ENCODE measurements around the gene DNAJC24.

The DNAJC24 gene

DNA sequence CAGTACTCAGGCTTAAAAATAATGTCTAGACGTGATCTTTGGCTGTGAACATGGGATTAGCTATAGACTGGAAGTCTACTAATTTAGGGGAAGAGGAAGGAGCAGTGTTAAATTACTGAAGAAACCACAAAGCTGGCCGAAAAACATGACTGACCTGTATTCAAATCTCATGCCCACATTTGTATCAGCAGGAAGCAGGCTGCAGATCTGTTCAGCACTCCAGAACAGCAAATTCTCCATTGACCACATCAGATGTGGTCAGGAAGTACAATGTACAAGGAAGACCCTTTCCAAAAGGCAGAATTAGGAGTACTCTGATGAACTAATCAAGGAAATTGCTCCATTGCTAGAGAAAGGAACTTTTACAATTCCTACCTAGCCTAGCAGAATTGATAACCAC is 31.9 kb upstream of the DNAJC24 start:
- TF ChIP-seq, protein P1, sequence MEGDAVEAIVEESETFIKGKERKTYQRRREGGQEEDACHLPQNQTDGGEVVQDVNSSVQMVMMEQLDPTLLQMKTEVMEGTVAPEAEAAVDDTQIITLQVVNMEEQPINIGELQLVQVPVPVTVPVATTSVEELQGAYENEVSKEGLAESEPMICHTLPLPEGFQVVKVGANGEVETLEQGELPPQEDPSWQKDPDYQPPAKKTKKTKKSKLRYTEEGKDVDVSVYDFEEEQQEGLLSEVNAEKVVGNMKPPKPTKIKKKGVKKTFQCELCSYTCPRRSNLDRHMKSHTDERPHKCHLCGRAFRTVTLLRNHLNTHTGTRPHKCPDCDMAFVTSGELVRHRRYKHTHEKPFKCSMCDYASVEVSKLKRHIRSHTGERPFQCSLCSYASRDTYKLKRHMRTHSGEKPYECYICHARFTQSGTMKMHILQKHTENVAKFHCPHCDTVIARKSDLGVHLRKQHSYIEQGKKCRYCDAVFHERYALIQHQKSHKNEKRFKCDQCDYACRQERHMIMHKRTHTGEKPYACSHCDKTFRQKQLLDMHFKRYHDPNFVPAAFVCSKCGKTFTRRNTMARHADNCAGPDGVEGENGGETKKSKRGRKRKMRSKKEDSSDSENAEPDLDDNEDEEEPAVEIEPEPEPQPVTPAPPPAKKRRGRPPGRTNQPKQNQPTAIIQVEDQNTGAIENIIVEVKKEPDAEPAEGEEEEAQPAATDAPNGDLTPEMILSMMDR (IDR thresholded peaks at IDR 0.05; ENCODE audit: borderline replicate concordance, extremely low read depth, low read length, poor library complexity, severe bottlenecking): no peak
- no peak for TF ChIP-seq EZH2 (IDR thresholded peaks at IDR 0.05; ENCODE audit: borderline replicate concordance, low read depth, low read length, severe bottlenecking)
- ATAC-seq (ENCODE audit: insufficient read depth, low read depth) (no peak), DNase-seq (no peak)
- Histone ChIP-seq H3K79me2 (ENCODE audit: insufficient read depth, low read length) (no peaks in the 10 kb centered on the region), H3K9ac (ENCODE audit: low read depth, low read length) (no peak overlapping the region), H3K27me3 (ENCODE audit: insufficient read depth, low read length, poor library complexity) (peaks cover 3% of the 10 kb centered on the region), H3K4me3 (ENCODE audit: low read depth in 1 of 2, low read length in 2 of 2) (no peak overlapping the region), H3K27ac (ENCODE audit: low read length) (no peak overlapping the region), H2AFZ (ENCODE audit: low read depth, low read length) (no peak overlapping the region), H4K20me1 (ENCODE audit: insufficient read depth, low read length) (no peaks in the 10 kb centered on the region), H3K4me1 (ENCODE audit: insufficient read depth, low read length) (no peaks in the 10 kb centered on the region), H3K9me3 (ENCODE audit: insufficient read depth, low read length, severe bottlenecking) (peaks cover 2% of the 10 kb centered on the region), H3K4me2 (ENCODE audit: insufficient read depth, low read length) (no peak overlapping the region), H3K36me3 (ENCODE audit: insufficient read depth, low read length) (no peaks in the 10 kb centered on the region)

DNA sequence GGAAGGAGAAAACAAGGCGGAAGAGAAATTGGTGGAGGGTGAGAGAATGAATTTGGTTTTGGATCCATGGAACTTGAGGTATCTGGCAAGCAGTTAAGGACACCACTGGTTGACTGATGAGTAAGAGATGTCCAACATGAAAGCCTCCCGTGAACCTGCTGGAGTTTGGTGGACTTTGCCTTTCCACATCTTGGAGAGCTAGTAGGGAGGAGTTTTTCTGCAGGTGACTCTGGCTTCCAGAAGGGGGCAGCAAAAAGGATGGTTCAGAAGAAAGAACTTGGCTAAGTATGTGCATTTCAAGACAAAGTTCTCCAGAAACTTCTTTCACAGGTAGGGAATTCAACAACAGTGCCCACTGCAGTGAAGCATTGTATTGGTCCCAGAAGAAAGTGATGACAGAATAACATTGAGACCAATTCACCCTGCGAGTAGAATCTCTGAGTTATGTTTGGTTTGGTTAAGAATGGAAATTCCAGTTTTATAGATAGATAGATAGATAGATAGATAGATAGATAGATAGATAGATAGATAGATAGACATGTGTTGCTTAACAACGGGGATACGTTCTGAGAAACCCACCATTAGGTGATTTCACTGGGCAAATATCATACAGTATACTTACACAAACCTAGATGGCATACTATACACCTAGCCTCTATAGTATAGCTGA is 28.6 kb upstream of the DNAJC24 start:
- H3K4me3 ChIP-seq (ENCODE audit: low read depth in 1 of 2, low read length in 2 of 2): no peak overlapping the region
- H3K4me1 ChIP-seq (ENCODE audit: insufficient read depth, low read length): no peaks in the 10 kb centered on the region
- no peak overlapping the region for H2AFZ ChIP-seq (ENCODE audit: low read depth, low read length)
- TF ChIP-seq EZH2 (IDR thresholded peaks at IDR 0.05; ENCODE audit: borderline replicate concordance, low read depth, low read length, severe bottlenecking): no peak
- TF ChIP-seq, protein P1 (IDR thresholded peaks at IDR 0.05; ENCODE audit: borderline replicate concordance, extremely low read depth, low read length, poor library complexity, severe bottlenecking): peak; percentile 69
- peaks cover 3% of the 10 kb centered on the region for H3K27me3 ChIP-seq (ENCODE audit: insufficient read depth, low read length, poor library complexity)
- ATAC-seq (ENCODE audit: insufficient read depth, low read depth): 0 out of 3 replicates have a peak, but pooled peaks have one; percentile 33
- no peaks in the 10 kb centered on the region for H3K79me2 ChIP-seq (ENCODE audit: insufficient read depth, low read length)
- DNase-seq: peak; percentile 11
- H4K20me1 ChIP-seq (ENCODE audit: insufficient read depth, low read length): no peaks in the 10 kb centered on the region
- no peak overlapping the region for H3K4me2 ChIP-seq (ENCODE audit: insufficient read depth, low read length)
- no peak overlapping the region for H3K27ac ChIP-seq (ENCODE audit: low read length)
- H3K9me3 ChIP-seq (ENCODE audit: insufficient read depth, low read length, severe bottlenecking): no peaks in the 10 kb centered on the region
- H3K9ac ChIP-seq (ENCODE audit: low read depth, low read length): no peak overlapping the region
- H3K36me3 ChIP-seq (ENCODE audit: insufficient read depth, low read length): no peaks in the 10 kb centered on the region

DNA sequence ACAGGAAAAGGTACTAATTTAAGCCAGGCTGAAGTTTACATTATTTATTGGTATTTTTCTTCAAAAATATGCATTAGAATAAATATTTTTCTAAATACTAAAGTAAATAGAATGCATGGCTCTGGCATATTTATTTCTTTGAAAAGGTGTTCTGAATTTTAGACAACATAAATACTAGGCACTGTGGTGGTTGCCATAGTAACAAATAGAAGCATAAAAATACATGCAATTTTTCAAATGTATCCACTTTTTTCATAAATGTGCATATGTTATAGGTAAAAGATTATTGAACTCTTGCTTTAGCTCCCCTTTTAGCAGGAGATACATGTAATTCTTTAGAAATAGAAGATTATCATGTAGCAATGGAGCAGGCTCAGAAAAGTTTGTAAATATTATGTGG is 18.5 kb upstream of the DNAJC24 start:
- ATAC-seq (ENCODE audit: insufficient read depth, low read depth): no peak
- Histone ChIP-seq H3K27ac (ENCODE audit: low read length) (no peak overlapping the region), H3K79me2 (ENCODE audit: insufficient read depth, low read length) (no peaks in the 10 kb centered on the region), H3K27me3 (ENCODE audit: insufficient read depth, low read length, poor library complexity) (peaks cover 6% of the 10 kb centered on the region), H4K20me1 (ENCODE audit: insufficient read depth, low read length) (no peaks in the 10 kb centered on the region), H3K9me3 (ENCODE audit: insufficient read depth, low read length, severe bottlenecking) (no peaks in the 10 kb centered on the region), H3K9ac (ENCODE audit: low read depth, low read length) (no peak overlapping the region), H3K36me3 (ENCODE audit: insufficient read depth, low read length) (no peaks in the 10 kb centered on the region), H3K4me2 (ENCODE audit: insufficient read depth, low read length) (no peak overlapping the region), H3K4me3 (ENCODE audit: low read depth in 1 of 2, low read length in 2 of 2) (no peak overlapping the region), H3K4me1 (ENCODE audit: insufficient read depth, low read length) (no peaks in the 10 kb centered on the region), H2AFZ (ENCODE audit: low read depth, low read length) (no peak overlapping the region)
- DNase-seq: no peak
- TF ChIP-seq EZH2 (IDR thresholded peaks at IDR 0.05; ENCODE audit: borderline replicate concordance, low read depth, low read length, severe bottlenecking): no peak
- TF ChIP-seq, protein P1 (IDR thresholded peaks at IDR 0.05; ENCODE audit: borderline replicate concordance, extremely low read depth, low read length, poor library complexity, severe bottlenecking): no peak
